Muscle of leg (tissue), 16 donors: ENCODE measurements around the gene BARHL1. TPM values are rescaled to one million over a fixed set of nuclear protein-coding genes. Genes with fewer than 3 reads are reported as not detected.
A peak's percentile ranks its signal among the peaks of the same experiment; 100 is the strongest.

ENCODE experiments used
- DNase-seq: peaks from one replicate; pipeline ENCODE4 v3.0.0; 2013
- H3K27ac ChIP-seq: one replicate; pipeline ENCODE4 v1.5.1; 2013; ENCODE audit warnings: mild to moderate bottlenecking, low read length, control low read depth
- H3K27me3 ChIP-seq: one replicate; pipeline ENCODE4 v1.6.1; 2013; ENCODE audit warnings: low read length; ENCODE audit not compliant: control insufficient read depth, insufficient read depth
- H3K36me3 ChIP-seq: one replicate; pipeline ENCODE4 v1.6.1; 2013; ENCODE audit warnings: low read length; ENCODE audit not compliant: control insufficient read depth, insufficient read depth
- H3K4me1 ChIP-seq: one replicate; pipeline ENCODE4 v1.6.1; 2013; ENCODE audit warnings: low read length; ENCODE audit not compliant: control insufficient read depth, insufficient read depth
- H3K4me3 ChIP-seq: one replicate; pipeline ENCODE4 v1.5.1; 2013; ENCODE audit warnings: low read length, control low read depth
- H3K9me3 ChIP-seq: replicated peaks from 2 replicates; pipeline ENCODE4 v1.6.1; 2013; ENCODE audit warnings: low read depth, low read length; ENCODE audit not compliant: control insufficient read depth
- WGBS: methylation state at CpG from one replicate; pipeline ENCODE4 v1.1.5; 2013; ENCODE audit warnings: missing lambda C conversion rate; ENCODE audit not compliant: insufficient coverage; 5-methylcytosine and 5-hydroxymethylcytosine counted together
- long read RNA-seq, 11 donors: transcript quantifications; one replicate each; lab custom pipeline, GENCODE V29; 2026
- polyA plus RNA-seq, 8 donors: library from polyadenylated mRNA; unstranded; fragments of 120-200 nt; gene quantifications; one replicate each; pipeline versions ENCODE4 v1.2.1 to v1.2.3, GENCODE V29; 2013; ENCODE audit warnings: inconsistent platforms in 1 of 8, low replicate concordance in 1 of 8; ENCODE audit not compliant: insufficient read length in 8 of 8, insufficient read depth in 1 of 8
- total RNA-seq: library from RNA; stranded (reverse); fragments of 120-200 nt; gene quantifications from one replicate; pipeline ENCODE4 v1.2.4, GENCODE V29; 2013

Gene BARHL1
- total RNA-seq = not detected
- not detected for polyA plus RNA-seq
- long read RNA-seq, donor 1 = 0 reads
- long read RNA-seq, donor 2 = 0 reads
- long read RNA-seq, donor 3 = 0 reads
- long read RNA-seq, donor 4 = 0 reads
- long read RNA-seq, donor 5 = 0 reads
- long read RNA-seq, donor 6 = 0 reads
- long read RNA-seq, donor 7 = 0 reads
- long read RNA-seq, donor 8 = 0 reads
- long read RNA-seq, donor 9 = 0 reads
- long read RNA-seq, donor 10 = 0 reads
- long read RNA-seq, donor 11 = 0 reads

- Histone ChIP-seq H3K36me3 (no peaks in the 10 kb centered on the region), H3K27ac (no peak within 1 kb of the TSS), H3K27me3 (peaks cover 99% of the 10 kb centered on the region), H3K4me3 (peak within 1 kb of the TSS; percentile 31), H3K9me3 (no peaks in the 10 kb centered on the region), H3K4me1 (peaks cover 8% of the 10 kb centered on the region)
- WGBS = under 1% methylated on average over 28 of the region's 36 CpGs
- DNase-seq = no peak
Observed at GRCh38 chr9:132582276-132582785, at the start of gene BARHL1. Gene BARHL1 (plus strand): TSS chr9:132582606. CDS start chr9:132582798, 192 bp downstream.

DNA sequence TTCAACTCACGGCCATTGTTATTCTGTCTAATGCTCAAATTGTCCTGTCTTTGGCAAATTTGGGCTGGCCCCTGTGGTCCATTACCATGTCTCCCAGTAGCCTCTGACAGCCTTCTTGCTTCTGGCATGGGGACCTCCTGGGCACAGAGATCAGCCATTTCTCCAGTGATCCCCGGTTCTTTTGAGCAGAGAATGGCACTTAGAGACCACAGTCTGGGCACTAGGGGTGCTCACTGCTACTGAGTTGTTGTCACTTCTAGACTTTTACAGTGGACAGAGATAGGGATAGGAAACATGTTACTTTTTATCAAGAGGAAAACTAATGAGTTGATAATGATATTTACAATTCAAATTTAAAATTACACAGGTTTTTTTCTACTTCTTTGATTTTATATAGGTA, 47.6 kb upstream of the BARHL1 start:
- peaks cover 18% of the 10 kb centered on the region for H3K27me3 ChIP-seq
- H3K36me3 ChIP-seq = no peaks in the 10 kb centered on the region
- H3K9me3 ChIP-seq = peaks cover 4% of the 10 kb centered on the region
- no CpG with 5 or more reads among the region's 2 CpGs for WGBS
- H3K4me1 ChIP-seq = no peaks in the 10 kb centered on the region
- H3K27ac ChIP-seq = no peak overlapping the region
- no peak for DNase-seq
- H3K4me3 ChIP-seq = no peak overlapping the region

DNA sequence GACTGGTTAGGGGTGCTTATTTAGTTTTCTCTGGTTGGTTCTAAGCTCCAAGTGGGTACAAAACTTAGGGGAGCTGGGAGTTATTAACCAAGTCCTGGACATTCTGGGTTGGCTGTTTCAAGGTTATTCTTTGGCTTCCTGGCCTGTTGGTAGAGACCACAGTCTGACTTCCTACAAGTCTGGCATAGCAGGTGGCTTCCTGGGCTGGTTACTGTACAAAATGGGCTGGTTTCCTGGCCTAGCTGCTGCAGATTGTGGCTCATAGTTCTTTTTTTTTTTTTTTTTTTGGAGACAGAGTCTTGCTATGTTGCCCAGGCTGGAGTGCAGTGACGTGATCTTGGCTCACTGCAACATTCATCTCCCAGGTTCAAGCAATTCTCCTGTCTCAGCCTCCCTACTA, 46.3 kb upstream of the BARHL1 start:
- H3K4me3 ChIP-seq = no peak overlapping the region
- H3K4me1 ChIP-seq = no peaks in the 10 kb centered on the region
- H3K36me3 ChIP-seq = no peaks in the 10 kb centered on the region
- H3K9me3 ChIP-seq = peaks cover 4% of the 10 kb centered on the region
- no peak overlapping the region for H3K27ac ChIP-seq
- no peak for DNase-seq
- H3K27me3 ChIP-seq = peaks cover 14% of the 10 kb centered on the region
- no CpG with 5 or more reads among the region's 1 CpG for WGBS

GRCh38 chr9:132537352-132537751, 45.1 kb upstream of the BARHL1 start:
- peaks cover 4% of the 10 kb centered on the region for H3K9me3 ChIP-seq
- H3K4me3 ChIP-seq = no peak overlapping the region
- H3K4me1 ChIP-seq = no peaks in the 10 kb centered on the region
- H3K27ac ChIP-seq = no peak overlapping the region
- no peaks in the 10 kb centered on the region for H3K36me3 ChIP-seq
- no peak for DNase-seq
- 75% methylated on average over 6 of the region's 12 CpGs for WGBS
- peaks cover 3% of the 10 kb centered on the region for H3K27me3 ChIP-seq

DNA sequence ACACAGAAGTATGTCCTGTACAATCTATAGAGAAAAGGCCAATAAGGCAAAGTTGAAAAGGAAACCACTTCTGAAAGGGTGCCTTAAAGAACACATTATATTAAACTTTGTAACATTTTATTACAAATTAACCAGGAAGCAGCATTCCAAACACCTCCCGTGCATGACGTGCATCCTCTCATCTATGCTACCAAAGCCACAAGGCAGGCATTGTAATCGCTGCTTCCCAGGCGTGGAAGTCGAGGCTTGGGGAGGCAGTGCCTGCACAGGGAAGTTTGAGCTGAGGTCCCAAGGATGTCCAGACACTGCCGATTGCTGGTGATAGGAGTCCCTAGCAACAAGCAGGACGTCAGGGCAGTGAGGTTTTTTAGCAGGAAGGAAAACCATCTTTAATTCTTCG, 44.3 kb upstream of the BARHL1 start:
- Histone ChIP-seq H3K27ac (no peak overlapping the region), H3K27me3 (peaks cover 2% of the 10 kb centered on the region), H3K4me1 (no peaks in the 10 kb centered on the region), H3K9me3 (peaks cover 4% of the 10 kb centered on the region), H3K36me3 (no peaks in the 10 kb centered on the region), H3K4me3 (no peak overlapping the region)
- DNase-seq = no peak
- 66% methylated on average over 6 of the region's 8 CpGs for WGBS

- 63% methylated on average over 4 of the region's 7 CpGs for WGBS
- no peak for DNase-seq
- Histone ChIP-seq H3K4me1 (no peaks in the 10 kb centered on the region), H3K4me3 (no peak overlapping the region), H3K27me3 (peaks cover 2% of the 10 kb centered on the region), H3K27ac (no peak overlapping the region), H3K36me3 (no peaks in the 10 kb centered on the region), H3K9me3 (peaks cover 4% of the 10 kb centered on the region)
Observed at GRCh38 chr9:132539096-132539495, 43.3 kb upstream of the BARHL1 start.

DNA sequence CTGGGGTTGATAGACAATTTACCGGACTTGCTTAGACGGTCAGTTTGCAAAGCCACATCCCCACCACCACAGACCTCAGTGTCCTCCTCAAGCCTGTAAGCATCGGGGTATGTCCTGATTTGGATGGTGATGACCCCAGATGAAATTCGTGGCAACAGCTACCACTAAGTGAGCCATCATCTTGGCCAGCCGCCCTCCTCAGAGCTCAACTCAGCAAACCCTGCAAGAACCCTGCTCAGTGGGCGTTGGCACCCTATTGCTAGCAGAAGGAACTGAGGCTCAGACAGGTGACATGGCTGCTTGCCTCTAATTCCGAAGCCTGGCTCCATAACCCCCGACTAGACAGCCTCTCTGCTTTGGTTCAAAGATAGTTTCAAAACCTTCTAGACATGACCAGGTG, 41.4 kb upstream of the BARHL1 start:
- no peak for DNase-seq
- no peaks in the 10 kb centered on the region for H3K36me3 ChIP-seq
- peaks cover 7% of the 10 kb centered on the region for H3K27me3 ChIP-seq
- H3K27ac ChIP-seq = no peak overlapping the region
- H3K4me1 ChIP-seq = peaks cover 3% of the 10 kb centered on the region
- no peaks in the 10 kb centered on the region for H3K9me3 ChIP-seq
- 96% methylated on average over 5 of the region's 8 CpGs for WGBS
- no peak overlapping the region for H3K4me3 ChIP-seq

DNA sequence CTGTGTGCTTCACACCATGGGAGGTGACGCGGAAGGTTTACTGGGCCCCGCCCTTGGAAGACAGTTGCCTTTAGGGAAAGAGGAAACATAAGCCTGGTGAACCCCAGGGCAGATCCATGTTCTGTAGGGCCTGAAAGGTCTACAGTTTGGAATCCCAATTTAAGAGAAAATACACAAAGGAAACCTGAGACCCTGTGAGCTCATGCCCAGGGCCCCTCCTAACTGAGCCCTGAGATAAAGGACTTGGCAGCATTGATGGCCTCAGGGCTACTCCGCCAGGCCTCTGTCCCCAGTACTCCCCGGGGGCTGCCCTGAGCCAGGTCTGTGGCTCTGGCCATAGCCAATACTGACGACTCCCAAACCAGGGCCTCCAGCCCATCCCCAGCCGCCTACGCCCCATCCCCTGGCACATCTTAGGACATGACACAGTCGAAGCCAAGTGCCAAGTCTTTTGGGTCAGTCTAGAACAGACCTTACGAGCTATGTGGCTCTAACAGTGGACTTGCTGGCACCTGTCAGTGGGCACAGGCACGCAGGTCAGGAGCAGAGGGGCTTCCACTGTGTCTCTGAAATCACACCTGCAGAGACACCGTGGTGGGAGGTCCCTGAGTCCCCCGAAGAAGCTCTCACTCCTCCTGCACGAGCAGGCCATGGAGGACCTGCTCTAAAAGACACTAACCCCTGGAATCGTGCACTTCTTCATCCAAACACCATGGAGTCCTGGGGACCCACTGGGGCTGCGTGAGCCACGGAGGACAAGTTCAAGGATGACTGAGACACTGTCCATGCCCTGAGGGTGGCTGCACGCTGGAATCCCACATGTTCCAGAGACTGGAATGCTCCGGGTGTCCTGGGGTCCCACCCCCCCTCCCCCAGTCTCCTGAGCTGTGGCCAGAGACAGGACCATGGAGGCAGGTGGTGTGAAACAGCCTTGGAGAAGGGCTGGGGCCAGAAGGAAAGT, 40.3 kb upstream of the BARHL1 start:
- Histone ChIP-seq H3K27me3 (peaks cover 9% of the 10 kb centered on the region), H3K27ac (no peak overlapping the region)
- 75% methylated on average over 14 of the region's 19 CpGs for WGBS

GRCh38 chr9:132543251-132543650, 39.2 kb upstream of the BARHL1 start:
- 100% methylated on average over 1 of the region's 4 CpGs for WGBS
- Histone ChIP-seq H3K9me3 (no peaks in the 10 kb centered on the region), H3K27me3 (peaks cover 7% of the 10 kb centered on the region)

More for the DNA sequence above, 40.3 kb upstream of the BARHL1 start:
- Histone ChIP-seq H3K4me1 (peaks cover 12% of the 10 kb centered on the region), H3K4me3 (no peak overlapping the region), H3K36me3 (no peaks in the 10 kb centered on the region), H3K9me3 (no peaks in the 10 kb centered on the region)
- DNase-seq = no peak

GRCh38 chr9:132543960-132544359, 38.4 kb upstream of the BARHL1 start:
- Histone ChIP-seq H3K4me1 (peaks cover 12% of the 10 kb centered on the region), H3K36me3 (no peaks in the 10 kb centered on the region), H3K27ac (no peak overlapping the region), H3K4me3 (no peak overlapping the region), H3K27me3 (peaks cover 7% of the 10 kb centered on the region), H3K9me3 (no peaks in the 10 kb centered on the region)
- 32% methylated on average over 13 of the region's 21 CpGs for WGBS
- peak; percentile 7 for DNase-seq

More at GRCh38 chr9:132543251-132543650, 39.2 kb upstream of the BARHL1 start:
- no peak for DNase-seq
- Histone ChIP-seq H3K27ac (no peak overlapping the region), H3K4me3 (no peak overlapping the region), H3K4me1 (peaks cover 12% of the 10 kb centered on the region), H3K36me3 (no peaks in the 10 kb centered on the region)
